Colonic mucosa (tissue), 4 donors: Measurements from ENCODE around the gene TBXA2R. TPM values are rescaled to one million over a fixed set of nuclear protein-coding genes. Genes with fewer than 3 reads are reported as not detected.

Source experiments
- DNase-seq: peaks from one replicate; pipeline ENCODE4 v3.0.0-alpha.2; 2020
- H3K27ac ChIP-seq: fragments of 200-600 bp; one replicate; pipeline ENCODE4 v1.8.0; 2021
- H3K27me3 ChIP-seq: fragments of 200-600 bp; one replicate; pipeline ENCODE4 v1.8.0; 2021
- H3K36me3 ChIP-seq: fragments of 200-600 bp; one replicate; pipeline ENCODE4 v1.8.0; 2021
- H3K4me1 ChIP-seq: fragments of 200-600 bp; one replicate; pipeline ENCODE4 v1.8.0; 2021; ENCODE audit warnings: mild to moderate bottlenecking
- H3K4me3 ChIP-seq: fragments of 200-600 bp; one replicate; pipeline ENCODE4 v1.8.0; 2021
- H3K9ac ChIP-seq, 2 donors: one replicate each; pipeline ENCODE4 v1.7.0; 2013; ENCODE audit warnings: control low read depth in 2 of 2, low read depth in 2 of 2, low read length in 2 of 2
- H3K9me3 ChIP-seq: fragments of 200-600 bp; one replicate; pipeline ENCODE4 v1.8.0; 2021
- intact Hi-C: fragments of 100-400 bp; cut with DNase I; formaldehyde crosslinking; loops from one replicate; pipeline ENCODE4 v1.14.1; 2022
- total RNA-seq, 2 donors: library from RNA; stranded (reverse); fragmentation: NEBNext Ultra II Directional in 1 of 2; extraction: Animal tissue kit (Norgen Biotek cat#: 25700) in 1 of 2; gene quantifications; one replicate each; pipeline ENCODE4 v1.2.1, GENCODE V29; 2021
- TF ChIP-seq, protein P1 (sequence below): fragments of 200-600 bp; IDR thresholded peaks from one replicate; pipeline ENCODE4 v1.8.0; 2022; ENCODE audit warnings: antibody characterized with exemption, mild to moderate bottlenecking
- donor health status: healthy.
- donor health status: DM: no; HTN: no; CAD: no.
- donor health status: DM: no; HTN: no; CAD: no.

Gene TBXA2R
- total RNA-seq, 2 donors from 2014 or later, result 1.5 to 1.7 TPM

DNA sequence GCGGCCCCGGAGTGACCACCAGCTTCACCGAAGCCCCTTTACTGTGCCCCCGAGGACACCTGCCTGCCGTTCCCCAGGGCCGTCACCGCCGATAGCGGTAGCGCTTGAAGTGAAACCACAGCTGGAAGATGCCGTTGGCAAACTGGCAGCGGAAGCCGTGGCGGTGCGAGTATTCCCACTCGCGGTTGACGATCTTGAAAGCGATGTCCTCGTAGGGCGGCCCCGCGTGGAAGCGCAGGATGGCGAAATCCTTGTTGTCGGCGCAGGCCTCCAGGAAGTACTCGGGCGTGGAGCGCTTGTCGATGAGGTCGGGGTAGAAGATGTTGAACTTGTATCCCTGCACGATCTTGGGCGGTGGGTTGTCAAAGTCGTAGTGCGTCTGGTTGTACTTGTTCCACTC, 5.2 kb upstream of the TBXA2R start:
- no peaks in the 10 kb centered on the region for H3K9me3 ChIP-seq
- no peak for DNase-seq
- peaks cover 8% of the 10 kb centered on the region for H3K4me1 ChIP-seq
- H3K4me3 ChIP-seq, result no peak overlapping the region
- no peak overlapping the region for H3K27ac ChIP-seq
- H3K36me3 ChIP-seq, result no peaks in the 10 kb centered on the region
- H3K9ac ChIP-seq, result no peak overlapping the region
- H3K27me3 ChIP-seq, result no peaks in the 10 kb centered on the region
- TF ChIP-seq, protein P1, sequence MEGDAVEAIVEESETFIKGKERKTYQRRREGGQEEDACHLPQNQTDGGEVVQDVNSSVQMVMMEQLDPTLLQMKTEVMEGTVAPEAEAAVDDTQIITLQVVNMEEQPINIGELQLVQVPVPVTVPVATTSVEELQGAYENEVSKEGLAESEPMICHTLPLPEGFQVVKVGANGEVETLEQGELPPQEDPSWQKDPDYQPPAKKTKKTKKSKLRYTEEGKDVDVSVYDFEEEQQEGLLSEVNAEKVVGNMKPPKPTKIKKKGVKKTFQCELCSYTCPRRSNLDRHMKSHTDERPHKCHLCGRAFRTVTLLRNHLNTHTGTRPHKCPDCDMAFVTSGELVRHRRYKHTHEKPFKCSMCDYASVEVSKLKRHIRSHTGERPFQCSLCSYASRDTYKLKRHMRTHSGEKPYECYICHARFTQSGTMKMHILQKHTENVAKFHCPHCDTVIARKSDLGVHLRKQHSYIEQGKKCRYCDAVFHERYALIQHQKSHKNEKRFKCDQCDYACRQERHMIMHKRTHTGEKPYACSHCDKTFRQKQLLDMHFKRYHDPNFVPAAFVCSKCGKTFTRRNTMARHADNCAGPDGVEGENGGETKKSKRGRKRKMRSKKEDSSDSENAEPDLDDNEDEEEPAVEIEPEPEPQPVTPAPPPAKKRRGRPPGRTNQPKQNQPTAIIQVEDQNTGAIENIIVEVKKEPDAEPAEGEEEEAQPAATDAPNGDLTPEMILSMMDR, result no peak
- intact Hi-C loops, result no loop called here

DNA sequence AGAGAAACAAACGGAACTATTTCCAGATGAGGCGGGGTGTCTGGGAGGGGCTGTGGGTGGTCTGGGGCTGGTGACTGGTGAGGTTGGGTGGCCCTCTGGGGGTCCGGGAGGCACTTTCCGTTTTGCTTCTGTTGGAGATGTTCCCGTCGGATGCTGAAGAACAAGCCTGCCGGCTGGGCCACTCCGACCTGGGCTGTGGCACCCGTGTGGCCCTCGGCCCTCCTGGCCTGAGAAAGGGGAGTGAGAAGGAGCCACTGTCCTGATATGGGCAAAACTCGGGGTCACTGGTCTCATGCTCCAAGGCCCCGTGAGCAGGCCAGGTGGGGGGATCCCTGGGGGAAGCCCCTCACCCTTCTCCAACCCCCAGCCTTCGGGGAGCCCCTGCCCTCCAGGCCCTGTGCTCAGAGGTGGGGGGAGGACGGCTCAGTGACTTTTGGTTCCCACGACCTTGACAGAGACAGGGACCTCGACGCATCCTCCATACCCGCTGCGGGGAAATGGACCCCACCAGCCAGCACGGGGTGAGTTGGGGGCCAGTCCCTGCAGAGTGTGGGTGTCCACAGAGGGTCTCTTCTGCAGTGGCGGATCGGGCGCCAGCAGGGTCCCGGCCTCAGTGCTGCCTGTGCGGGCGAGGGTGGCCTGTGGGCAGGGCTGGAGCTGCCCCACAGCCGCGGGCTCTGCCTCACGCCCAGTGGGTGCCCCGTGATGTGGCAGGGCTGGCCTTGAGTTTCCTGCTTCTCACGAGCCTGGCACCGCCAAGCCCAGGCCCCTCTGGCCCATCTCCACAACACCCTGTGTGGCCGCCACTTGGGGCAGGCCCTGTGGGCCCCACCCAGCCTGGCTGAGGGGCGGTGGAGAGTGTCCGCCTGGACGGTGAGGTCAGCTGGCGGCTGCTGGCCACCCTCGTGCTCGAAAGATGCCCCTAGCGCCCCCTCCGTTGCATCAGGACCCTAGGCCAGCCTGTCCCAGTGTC, 4.4 kb upstream of the TBXA2R start:
- H3K9me3 ChIP-seq, result no peaks in the 10 kb centered on the region
- no peaks in the 10 kb centered on the region for H3K27me3 ChIP-seq
- intact Hi-C loops, result no loop called here
- TF ChIP-seq, protein P1, result no peak
- no peak for DNase-seq
- peaks cover 16% of the 10 kb centered on the region for H3K4me1 ChIP-seq
- H3K27ac ChIP-seq, result no peak overlapping the region
- no peak overlapping the region for H3K9ac ChIP-seq
- no peaks in the 10 kb centered on the region for H3K36me3 ChIP-seq
- no peak overlapping the region for H3K4me3 ChIP-seq

DNA sequence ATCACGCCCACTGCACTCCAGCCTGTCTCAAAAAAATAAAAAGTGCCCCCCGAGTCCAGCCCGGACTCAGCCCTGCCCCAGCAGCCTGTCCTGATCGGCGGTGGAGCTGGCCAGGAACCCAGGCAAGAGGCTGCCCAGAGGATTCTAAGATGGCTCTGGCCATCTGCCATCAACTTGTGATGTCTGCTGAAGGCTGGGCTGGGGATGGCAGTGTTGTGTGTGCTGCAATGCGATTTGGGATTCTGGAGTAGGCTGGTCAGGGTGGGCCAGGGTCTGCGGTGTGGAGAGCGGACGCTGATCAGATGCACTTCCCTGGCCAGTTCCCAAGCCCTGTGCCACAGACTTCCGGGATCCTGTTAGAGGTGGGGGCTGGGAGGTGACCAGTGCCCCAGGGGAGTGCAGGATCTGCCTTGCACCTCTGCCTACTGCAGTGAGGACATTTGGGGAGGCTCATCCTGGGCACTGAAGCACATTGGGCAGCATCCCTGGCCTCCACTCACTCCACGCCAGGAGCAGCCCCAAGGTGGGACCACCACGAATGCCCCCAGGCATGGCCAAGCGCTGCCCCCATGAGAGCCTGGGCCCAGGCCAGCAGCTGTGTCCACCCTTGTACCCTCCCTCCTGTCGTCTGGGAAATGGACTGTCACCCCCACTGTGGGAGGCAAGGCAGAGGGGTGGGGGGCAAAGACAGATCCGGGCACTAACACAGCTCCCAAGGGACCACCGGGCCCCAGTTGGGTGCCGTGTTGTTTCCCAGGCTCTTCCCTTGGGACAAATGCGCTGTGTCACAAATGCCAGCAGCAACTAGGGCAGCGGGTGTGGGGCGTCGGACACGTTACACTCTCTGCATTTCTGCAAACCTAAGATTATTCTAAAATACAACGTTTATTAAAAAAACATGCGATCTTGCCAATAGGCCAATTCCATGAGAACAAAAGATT, 3.4 kb upstream of the TBXA2R start:
- TF ChIP-seq, protein P1, result no peak
- H3K27ac ChIP-seq, result no peak overlapping the region
- H3K9ac ChIP-seq, result no peak overlapping the region
- intact Hi-C loops, result no loop called here
- H3K27me3 ChIP-seq, result no peaks in the 10 kb centered on the region
- H3K4me1 ChIP-seq, result peaks cover 18% of the 10 kb centered on the region
- H3K36me3 ChIP-seq, result no peaks in the 10 kb centered on the region
- H3K9me3 ChIP-seq, result no peaks in the 10 kb centered on the region
- H3K4me3 ChIP-seq, result no peak overlapping the region
- no peak for DNase-seq

DNA sequence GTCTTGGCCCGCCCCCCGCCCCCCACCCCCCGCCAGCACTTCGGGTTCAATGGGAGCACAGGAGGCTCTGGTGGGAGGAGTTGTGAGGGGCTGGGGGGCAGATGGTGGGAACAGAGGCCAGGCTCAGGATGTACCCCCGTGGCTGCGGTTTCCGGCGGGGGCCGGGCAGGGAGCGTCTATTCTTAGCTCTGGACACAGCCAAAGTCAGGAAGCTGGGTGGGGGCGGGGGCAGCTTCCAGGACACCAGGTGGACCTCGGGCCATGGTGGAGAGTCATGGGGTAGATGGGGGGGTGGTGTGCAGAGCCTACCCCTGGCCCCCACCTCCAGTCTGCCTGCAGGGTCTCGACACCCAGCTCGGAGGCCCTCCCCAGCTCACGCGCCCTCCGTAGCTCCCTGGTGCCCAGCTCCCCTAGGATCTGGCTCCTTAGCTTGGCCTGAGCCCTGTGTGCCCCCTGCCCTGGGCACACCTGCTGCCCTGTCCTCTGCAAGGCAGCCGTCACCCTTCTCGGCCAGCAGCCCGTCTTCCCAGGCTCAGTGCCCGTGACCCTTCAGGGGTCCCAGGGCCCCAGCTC, 2.2 kb upstream of the TBXA2R start:
- intact Hi-C loops, result no loop called here
- Histone ChIP-seq H3K4me3 (no peak overlapping the region), H3K9me3 (no peaks in the 10 kb centered on the region), H3K4me1 (peaks cover 18% of the 10 kb centered on the region), H3K36me3 (no peaks in the 10 kb centered on the region), H3K9ac (no peak overlapping the region), H3K27ac (no peak overlapping the region), H3K27me3 (no peaks in the 10 kb centered on the region)
- TF ChIP-seq, protein P1, result no peak
- no peak for DNase-seq

DNA sequence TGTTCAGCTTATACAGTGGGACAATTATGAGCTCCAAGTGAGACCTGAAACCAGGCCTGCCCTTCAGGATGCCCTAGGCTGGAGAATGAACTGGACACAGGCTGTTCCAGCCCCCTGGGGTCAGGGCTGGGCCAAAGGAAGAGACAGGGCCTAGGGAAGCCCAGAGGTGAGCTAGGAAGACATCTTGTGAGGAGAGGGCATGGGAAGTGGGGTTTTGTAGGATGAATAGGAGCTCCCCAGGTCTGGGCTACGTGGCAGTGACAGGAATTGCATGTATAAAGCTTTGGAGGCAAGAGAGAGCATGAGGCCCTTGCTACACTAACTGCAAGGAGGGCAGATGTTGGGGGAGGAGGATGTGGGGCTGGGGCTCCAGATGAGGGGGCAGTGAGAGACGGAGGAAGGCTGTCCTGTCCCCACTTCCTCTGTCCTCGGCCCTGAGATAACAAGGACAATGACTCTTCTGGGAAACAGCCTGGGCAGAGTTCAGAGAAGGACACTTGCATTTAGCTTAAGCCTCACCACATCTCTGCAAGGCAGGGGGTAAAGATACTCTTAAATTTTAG, 1.5 kb upstream of the TBXA2R start:
- no peak overlapping the region for H3K9ac ChIP-seq
- no peaks in the 10 kb centered on the region for H3K36me3 ChIP-seq
- peaks cover 18% of the 10 kb centered on the region for H3K4me1 ChIP-seq
- TF ChIP-seq, protein P1, result no peak
- no peaks in the 10 kb centered on the region for H3K9me3 ChIP-seq
- no peak for DNase-seq
- H3K4me3 ChIP-seq, result no peak overlapping the region
- intact Hi-C loops, result no loop called here
- H3K27me3 ChIP-seq, result no peaks in the 10 kb centered on the region
- H3K27ac ChIP-seq, result no peak overlapping the region
